Measurements from ENCODE around the gene TFCP2L1.

GRCh38 chr2:121186261-121186660, 98.7 kb downstream of the TFCP2L1 start:
- TF ChIP-seq NANOG (IDR thresholded peaks at IDR 0.05; ENCODE audit: borderline replicate concordance) (no peak), CTCF (conservative IDR thresholded peaks at IDR 0.05; ENCODE audit: low read depth in 2 of 2) (no peak), EZH2 (IDR thresholded peaks at IDR 0.05; ENCODE audit: low read depth, unreplicated experiment) (no peak), REST (IDR thresholded peaks at IDR 0.05; ENCODE audit: unreplicated experiment) (no peak)

All from GM23338 (cell line).